Naive thymus-derived CD4-positive, alpha-beta T cell (primary cell): ENCODE measurements around the gene ACTMAP. TPM values are rescaled to one million over a fixed set of nuclear protein-coding genes. Genes with fewer than 3 reads are reported as not detected.
"Not testable (repeated sequence)": the region's sequence is repeated elsewhere in the genome, so short reads cannot be mapped to it uniquely, and the experiment has no call there.

Experiments used
- ATAC-seq: fragments of 150-1000 bp; cut with Tn5 transposase; 2 replicates; pipeline ENCODE4 v1.10.0; 2021; ENCODE audit warnings: mild to moderate bottlenecking, moderate library complexity
- CTCF ChIA-PET: fragments of 350-600 bp; sonication (Branson Sonifier 250); formaldehyde crosslinking; loops from one replicate; lab custom pipeline; 2021; ENCODE audit warnings: antibody characterized with exemption; lab: Charles Lee
- POLR2A ChIA-PET: fragments of 350-600 bp; sonication (Branson Sonifier 250); formaldehyde crosslinking; loops from one replicate; lab custom pipeline; 2021; ENCODE audit warnings: antibody characterized with exemption, inconsistent platforms; lab: Charles Lee
- DNase-seq, 9 donors: peaks; one replicate each; pipeline versions ENCODE4 v3.0.0 to v3.0.0-alpha.2; 2020 to 2022; ENCODE audit warnings: mixed read lengths in 1 of 9
- H3K27ac ChIP-seq: one replicate; pipeline ENCODE4 v1.7.0; 2013; ENCODE audit warnings: mild to moderate bottlenecking, low read depth, low read length, moderate library complexity
- H3K27me3 ChIP-seq, 2 donors: one replicate each; pipeline ENCODE4 v1.7.0; 2013; ENCODE audit warnings: low read length in 2 of 2, mild to moderate bottlenecking in 2 of 2, moderate library complexity in 2 of 2; ENCODE audit not compliant: control insufficient read depth in 2 of 2, insufficient read depth in 2 of 2
- H3K36me3 ChIP-seq, 3 experiments: 1 replicate in 2 of 3; 2 replicates in 1 of 3; pipeline ENCODE4 v1.7.0; 2013; ENCODE audit warnings: low read length in 3 of 3, mild to moderate bottlenecking in 3 of 3, moderate library complexity in 1 of 3; ENCODE audit not compliant: insufficient read depth in 3 of 3, control insufficient read depth in 2 of 3
- H3K4me1 ChIP-seq, 2 donors: one replicate each; pipeline ENCODE4 v1.7.0; 2013; ENCODE audit warnings: low read length in 2 of 2, mild to moderate bottlenecking in 2 of 2, moderate library complexity in 1 of 2; ENCODE audit not compliant: control insufficient read depth in 2 of 2, insufficient read depth in 2 of 2
- H3K4me3 ChIP-seq: 2 replicates; pipeline ENCODE4 v1.7.0; 2013; ENCODE audit warnings: mild to moderate bottlenecking, low read length
- H3K9me3 ChIP-seq, 3 experiments: 1 replicate in 2 of 3; 2 replicates in 1 of 3; pipeline ENCODE4 v1.7.0; 2013; ENCODE audit warnings: low read length in 3 of 3; ENCODE audit not compliant: control insufficient read depth in 2 of 3
- H3K27ac Mint-ChIP-seq, 9 donors: one replicate each; pipeline ENCODE4 v1.8.0; 2020 to 2022; ENCODE audit warnings: mixed read lengths in 9 of 9, mild to moderate bottlenecking in 8 of 9, moderate library complexity in 5 of 9, inconsistent platforms in 2 of 9
- H3K27me3 Mint-ChIP-seq, 5 donors: one replicate each; pipeline ENCODE4 v1.8.0; 2021 to 2022; ENCODE audit warnings: mixed read lengths in 5 of 5, mild to moderate bottlenecking in 1 of 5
- H3K36me3 Mint-ChIP-seq, 5 donors: one replicate each; pipeline ENCODE4 v1.8.0; 2020 to 2022; ENCODE audit warnings: mixed read lengths in 5 of 5, mild to moderate bottlenecking in 3 of 5, inconsistent platforms in 1 of 5
- H3K4me1 Mint-ChIP-seq, 7 donors: one replicate each; pipeline ENCODE4 v1.8.0; 2020 to 2022; ENCODE audit warnings: mixed read lengths in 7 of 7, mild to moderate bottlenecking in 3 of 7, inconsistent platforms in 1 of 7
- H3K4me3 Mint-ChIP-seq, 10 donors: one replicate each; pipeline ENCODE4 v1.8.0; 2020 to 2022; ENCODE audit warnings: mild to moderate bottlenecking in 10 of 10, mixed read lengths in 10 of 10, moderate library complexity in 6 of 10, inconsistent platforms in 2 of 10
- H3K9me3 Mint-ChIP-seq, 11 donors: one replicate each; pipeline ENCODE4 v1.8.0; 2020 to 2022; ENCODE audit warnings: mixed read lengths in 11 of 11, mild to moderate bottlenecking in 4 of 11, inconsistent platforms in 1 of 11, moderate library complexity in 1 of 11
- intact Hi-C, 2 donors: fragments of 100-400 bp; cut with micrococcal nuclease; formaldehyde crosslinking; loops; one replicate each; pipeline ENCODE4 v1.15.1; 2023
- polyA plus RNA-seq, 2 donors: library from polyadenylated mRNA; unstranded; fragments of 300-500 nt; fragmentation: Illumina TruSeq; gene quantifications; one replicate each; pipeline ENCODE4 v1.2.3, GENCODE V29; 2021
- total RNA-seq, 6 experiments: library from RNA in 5 of 6; stranded (reverse) in 5 of 6; gene quantifications; 1 replicate in 5 of 6; 2 replicates in 1 of 6; pipeline ENCODE4 v1.2.3 and lab custom pipeline; 2021 to 2026

ACTMAP gene
- total and polyA plus RNA-seq, 7 experiments from 2014 or later, result 3.2 to 13.7 (median 7.3) TPM

DNA sequence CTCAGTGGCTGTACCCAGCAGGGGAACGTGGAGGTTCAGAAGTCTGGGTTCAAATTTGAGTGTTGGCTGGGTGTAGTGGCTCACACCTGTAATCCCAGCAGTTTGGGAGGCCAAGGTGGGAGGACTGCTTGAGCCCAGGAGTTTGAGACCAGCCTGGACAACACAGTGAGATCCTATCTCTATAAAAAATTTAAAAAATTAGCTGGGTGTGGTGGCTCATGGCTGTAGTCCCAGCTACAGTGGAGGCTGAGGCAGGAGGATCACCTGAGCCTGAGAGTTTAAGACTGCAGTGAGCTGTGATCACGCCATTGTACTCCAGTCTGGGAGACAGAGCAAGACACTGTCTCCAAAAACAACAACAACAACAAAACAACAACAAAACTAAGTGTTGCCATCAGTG lies 33.9 kb upstream of the ACTMAP start:
- POLR2A ChIA-PET, result interaction anchor here (0.6 to 1.2 kb wide), 2 partner anchors 14 to 88 kb away, joined by 3 to 6 read pairs; partner anchors contain the start of gene EGLN2
- peak overlapping the region in 2 of 9 donors; percentile 24 to 25 for H3K27ac Mint-ChIP-seq
- H3K4me3 Mint-ChIP-seq, H3K27ac ChIP-seq, H3K9me3 ChIP-seq, H3K27me3 ChIP-seq, H3K4me3 ChIP-seq, ATAC-seq, H3K9me3 Mint-ChIP-seq, H3K27me3 Mint-ChIP-seq, DNase-seq, intact Hi-C loops: not testable (repeated sequence)
- peaks cover 14 to 25% (median 20%) of the 10 kb centered on the region in 7 donors for H3K4me1 Mint-ChIP-seq
- H3K4me1 ChIP-seq, result peaks cover 2 to 11% of the 10 kb centered on the region in 2 donors
- CTCF ChIA-PET, result interaction anchor here (0.5 to 0.7 kb wide), 3 partner anchors 14 to 871 kb away, joined by 3 read pairs; no protein-coding TSS in a partner anchor
- H3K36me3 ChIP-seq, result peaks cover 0 to 24% (median 0%) of the 10 kb centered on the region in 3 experiments
- peaks cover 7 to 29% (median 12%) of the 10 kb centered on the region in 5 donors for H3K36me3 Mint-ChIP-seq

DNA sequence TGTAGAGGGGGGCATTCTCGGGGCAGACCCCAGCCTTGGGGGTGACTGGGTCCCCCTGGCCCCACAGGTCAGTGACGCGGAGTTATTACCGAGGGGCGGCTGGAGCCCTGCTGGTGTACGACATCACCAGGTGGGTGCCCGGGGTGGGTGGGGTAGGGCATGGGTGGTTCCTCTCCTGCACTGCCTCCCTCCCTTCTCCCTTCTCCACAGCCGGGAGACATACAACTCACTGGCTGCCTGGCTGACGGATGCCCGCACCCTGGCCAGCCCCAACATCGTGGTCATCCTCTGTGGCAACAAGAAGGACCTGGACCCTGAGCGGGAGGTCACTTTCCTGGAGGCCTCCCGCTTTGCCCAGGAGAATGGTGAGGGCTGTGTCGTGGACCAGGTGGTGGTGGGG lies 33.4 kb upstream of the ACTMAP start:
- no peaks in the 10 kb centered on the region for H3K9me3 ChIP-seq
- peaks cover 7 to 15% of the 10 kb centered on the region in 2 donors for H3K4me1 ChIP-seq
- H3K4me3 Mint-ChIP-seq, result no peak overlapping the region
- H3K27ac Mint-ChIP-seq, result peak overlapping the region in 2 of 9 donors; percentile 24 to 55
- H3K4me1 Mint-ChIP-seq, result peaks cover 18 to 29% (median 25%) of the 10 kb centered on the region in 7 donors
- POLR2A ChIA-PET, result interaction anchor here (1.2 kb wide), 1 partner anchor 15 kb away, joined by 6 read pairs; the partner anchor contains the start of gene EGLN2
- intact Hi-C loops, result no loop called here
- no peaks in the 10 kb centered on the region for H3K9me3 Mint-ChIP-seq
- CTCF ChIA-PET, result no interaction called here
- no peak overlapping the region for H3K27ac ChIP-seq
- no peak for ATAC-seq
- no peak overlapping the region for H3K4me3 ChIP-seq
- no peak for DNase-seq
- no peaks in the 10 kb centered on the region for H3K27me3 ChIP-seq
- H3K27me3 Mint-ChIP-seq, result no peaks in the 10 kb centered on the region
- peaks cover 0 to 24% (median 0%) of the 10 kb centered on the region in 3 experiments for H3K36me3 ChIP-seq
- H3K36me3 Mint-ChIP-seq, result peaks cover 7 to 29% (median 12%) of the 10 kb centered on the region in 5 donors

DNA sequence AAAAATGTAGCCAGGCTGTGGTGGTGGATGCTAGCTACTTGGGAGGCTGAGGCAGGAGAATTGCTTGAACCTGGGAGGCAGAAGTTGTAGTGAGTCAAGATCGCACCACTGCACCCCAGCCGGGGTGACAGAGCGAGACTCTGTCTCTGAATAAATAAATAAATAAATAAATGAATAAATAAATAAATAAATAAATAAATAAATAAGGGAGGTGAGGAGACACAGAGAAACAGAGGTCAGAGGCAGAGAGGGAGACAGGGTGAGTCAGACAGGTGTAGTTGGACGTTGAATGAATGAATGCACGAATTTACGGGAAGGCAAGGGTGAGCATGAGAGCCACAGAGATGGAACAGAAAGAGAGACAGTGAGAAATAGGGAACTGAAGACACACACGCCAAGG lies 30.9 kb upstream of the ACTMAP start:
- H3K4me3 Mint-ChIP-seq, result no peak overlapping the region
- intact Hi-C loops, result loop anchor here in 1 of 2 donors (1.0 kb wide), 1 partner anchor 36 kb away; no protein-coding TSS in a partner anchor
- ATAC-seq, result no peak
- H3K9me3 Mint-ChIP-seq, result peaks cover 0 to 1% (median 0%) of the 10 kb centered on the region in 11 donors
- Histone ChIP-seq H3K4me3 (no peak overlapping the region), H3K27me3 (no peaks in the 10 kb centered on the region), H3K27ac (no peak overlapping the region), H3K36me3 (peaks cover 0 to 10% (median 0%) of the 10 kb centered on the region in 3 experiments), H3K9me3 (no peaks in the 10 kb centered on the region), H3K4me1 (peaks cover 18 to 24% of the 10 kb centered on the region in 2 donors)
- peaks cover 35 to 47% (median 40%) of the 10 kb centered on the region in 7 donors for H3K4me1 Mint-ChIP-seq
- ChIA-PET CTCF (no interaction called here), POLR2A (interaction anchor here (0.6 to 0.8 kb wide), 2 partner anchors 56 to 92 kb away, joined by 3 read pairs; no protein-coding TSS in a partner anchor)
- peak overlapping the region in 1 of 9 donors; percentile 67 for H3K27ac Mint-ChIP-seq
- H3K27me3 Mint-ChIP-seq, result no peaks in the 10 kb centered on the region
- peaks cover 7 to 21% (median 12%) of the 10 kb centered on the region in 5 donors for H3K36me3 Mint-ChIP-seq
- no peak for DNase-seq

DNA sequence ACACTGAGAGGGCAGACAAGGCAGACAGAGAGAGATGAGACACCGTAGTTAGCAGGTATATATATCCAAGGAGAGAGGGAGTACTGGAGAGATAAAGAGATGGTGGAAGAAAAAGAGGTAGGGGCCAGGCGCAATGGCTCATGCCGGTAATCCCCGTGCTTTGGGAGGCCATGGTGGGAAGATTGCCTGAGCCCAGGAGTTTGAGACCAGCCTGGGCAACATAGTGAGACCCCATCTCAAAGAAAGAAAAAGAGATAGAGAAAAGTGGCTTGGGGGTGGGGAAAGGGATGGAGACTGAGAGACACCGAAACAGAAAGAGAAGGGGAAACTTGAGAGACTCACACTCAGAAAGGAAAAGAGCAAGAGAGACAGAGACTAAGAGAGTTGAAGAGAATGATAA lies 30.3 kb upstream of the ACTMAP start:
- Mint-ChIP-seq H3K27ac (peak overlapping the region in 5 of 9 donors; percentile 17 to 67 (median 37)), H3K27me3 (no peaks in the 10 kb centered on the region), H3K9me3 (peaks cover 0 to 1% (median 0%) of the 10 kb centered on the region in 11 donors), H3K4me1 (peaks cover 35 to 47% (median 40%) of the 10 kb centered on the region in 7 donors), H3K4me3 (peak overlapping the region in 3 of 10 donors; percentile 10 to 40 (median 34)), H3K36me3 (peaks cover 7 to 19% (median 12%) of the 10 kb centered on the region in 5 donors)
- H3K27ac ChIP-seq, result no peak overlapping the region
- H3K4me1 ChIP-seq, result peaks cover 18 to 24% of the 10 kb centered on the region in 2 donors
- ATAC-seq (no peak), DNase-seq (no peak)
- H3K4me3 ChIP-seq, result no peak overlapping the region
- ChIA-PET POLR2A (interaction anchor here (4.2 to 5.6 kb wide), 2 partner anchors 16 to 23 kb away, joined by 84 to 89 read pairs; partner anchors contain the start of gene EGLN2), CTCF (interaction anchor here (0.5 kb wide), 1 partner anchor 27 kb away, joined by 3 read pairs; no protein-coding TSS in a partner anchor)
- H3K27me3 ChIP-seq, result no peaks in the 10 kb centered on the region
- H3K9me3 ChIP-seq, result no peaks in the 10 kb centered on the region
- intact Hi-C loops, result no loop called here
- H3K36me3 ChIP-seq, result peaks cover 0 to 10% (median 0%) of the 10 kb centered on the region in 3 experiments

DNA sequence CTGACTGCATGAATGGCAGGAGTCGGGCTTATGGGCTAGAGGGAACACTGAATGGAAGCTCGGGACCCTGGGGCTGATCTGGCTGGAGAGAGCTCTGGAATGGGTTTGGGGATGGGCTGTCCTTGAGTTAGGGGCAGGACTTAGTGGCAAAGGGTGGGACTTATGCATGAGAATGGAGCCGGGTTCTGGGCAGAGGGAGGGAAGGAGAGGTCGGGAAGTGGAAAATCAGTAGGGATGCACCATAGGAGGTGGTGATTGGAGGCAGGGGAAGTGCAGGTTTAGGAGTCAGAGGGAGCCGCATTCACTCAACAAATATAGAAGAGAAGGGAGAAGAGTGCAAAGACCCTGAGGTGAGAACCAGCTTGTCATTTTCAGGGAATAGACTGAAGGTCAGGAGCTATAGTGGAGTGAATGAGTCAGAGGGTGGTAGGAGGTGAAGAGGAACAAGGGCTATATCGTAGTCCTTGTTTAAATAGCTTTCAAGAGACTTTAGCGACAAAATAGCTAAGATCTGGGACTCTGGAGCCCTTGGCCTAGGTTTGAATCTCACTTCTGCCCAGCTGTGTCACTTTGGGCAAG lies 28.5 kb upstream of the ACTMAP start:
- H3K27ac ChIP-seq, result peak overlapping the region; percentile 92
- H3K4me3 Mint-ChIP-seq, result peak overlapping the region; percentile 91 to 99 (median 96)
- H3K27me3 ChIP-seq, result no peaks in the 10 kb centered on the region
- H3K4me1 ChIP-seq, result peaks cover 18 to 24% of the 10 kb centered on the region in 2 donors
- H3K9me3 Mint-ChIP-seq, result peaks cover 0 to 1% (median 0%) of the 10 kb centered on the region in 11 donors
- no peaks in the 10 kb centered on the region for H3K9me3 ChIP-seq
- ATAC-seq, result no peak
- no peaks in the 10 kb centered on the region for H3K27me3 Mint-ChIP-seq
- peaks cover 0 to 7% (median 0%) of the 10 kb centered on the region in 3 experiments for H3K36me3 ChIP-seq
- H3K27ac Mint-ChIP-seq, result peak overlapping the region; percentile 87 to 99 (median 98)
- peaks cover 35 to 49% (median 40%) of the 10 kb centered on the region in 7 donors for H3K4me1 Mint-ChIP-seq
- intact Hi-C loops, result loop anchor here (1.0 to 10.0 kb wide), 14 partner anchors 20 to 576 kb away; partner anchors contain the start of genes COQ8B (in 2 of the 2), NUMBL (in 2 of the 2), ACTMAP (in 1 of the 2) and AKT2 (in 1 of the 2)
- no peak for DNase-seq
- H3K36me3 Mint-ChIP-seq, result peaks cover 7 to 20% (median 12%) of the 10 kb centered on the region in 5 donors
- ChIA-PET CTCF (interaction anchor here (0.8 to 3.6 kb wide), 8 partner anchors 20 to 573 kb away, joined by 3 to 21 read pairs (median 5); partner anchors contain the start of genes ACTMAP and EGLN2), POLR2A (interaction anchor here (0.8 to 5.6 kb wide), 20 partner anchors 8 to 485 kb away, joined by 3 to 92 read pairs (median 6); partner anchors contain the start of genes ACTMAP, COQ8B, EGLN2 and HNRNPUL1)
- H3K4me3 ChIP-seq, result peak overlapping the region; percentile 97
